Spinal cord (tissue), 10 donors: Measurements from ENCODE around the gene CRY2. TPM values are rescaled to one million over a fixed set of nuclear protein-coding genes. Genes with fewer than 3 reads are reported as not detected.

ENCODE experiments used
- DNase-seq, 6 donors: peaks; one replicate each; pipeline versions ENCODE4 v3.0.0 to v3.0.0-alpha.2; 2013 to 2015; ENCODE audit warnings: low spot score in 6 of 6, low read depth in 4 of 6
- H3K27ac ChIP-seq: one replicate; pipeline ENCODE4 v1.5.1; 2013; ENCODE audit warnings: low read depth, low read length, control low read depth
- H3K27me3 ChIP-seq: one replicate; pipeline ENCODE4 v1.6.1; 2013; ENCODE audit warnings: low read length; ENCODE audit not compliant: control insufficient read depth, insufficient read depth
- H3K36me3 ChIP-seq: one replicate; pipeline ENCODE4 v1.6.1; 2013; ENCODE audit warnings: low read length; ENCODE audit not compliant: control insufficient read depth, insufficient read depth
- H3K4me1 ChIP-seq: one replicate; pipeline ENCODE4 v1.6.1; 2013; ENCODE audit warnings: low read length; ENCODE audit not compliant: control insufficient read depth, insufficient read depth
- H3K4me3 ChIP-seq: one replicate; pipeline ENCODE4 v1.5.1; 2013; ENCODE audit warnings: low read depth, low read length, control low read depth
- H3K9me3 ChIP-seq: one replicate; pipeline ENCODE4 v1.6.1; 2013; ENCODE audit warnings: low read length; ENCODE audit not compliant: control insufficient read depth, insufficient read depth
- WGBS: methylation state at CpG from one replicate; pipeline ENCODE4 v1.1.5; 2013; ENCODE audit warnings: missing lambda C conversion rate; ENCODE audit not compliant: insufficient coverage; 5-methylcytosine and 5-hydroxymethylcytosine counted together
- long read RNA-seq, 4 donors: transcript quantifications; one replicate each; lab custom pipeline, GENCODE V29; 2026
- polyA plus RNA-seq, 2 donors: library from polyadenylated mRNA; unstranded; fragments of 120-200 nt; gene quantifications; one replicate each; pipeline ENCODE4 v1.2.1, GENCODE V29; 2013; ENCODE audit not compliant: insufficient read length in 2 of 2
- total RNA-seq, 2 donors: library from RNA; depleted of rRNA in 1 of 2; stranded (reverse); fragments of 120-200 nt in 1 of 2; fragments of >200 nt in 1 of 2; gene quantifications; one replicate each; pipeline versions ENCODE4 v1.2.3 to v1.2.4, GENCODE V29; 2013 to 2014
- donor health status: healthy.

CRY2 gene
- total RNA-seq (10 to 100 TPM; 41.6 to 41.8 TPM), polyA plus RNA-seq (10 to 100 TPM; 38.9 to 45.2 TPM)
- long read RNA-seq, donor 1, full-length matches to known transcripts: 6 of 6 reads
- long read RNA-seq, donor 1, partial matches to known transcripts: 0 of 6 reads
- long read RNA-seq, donor 1, other reads (novel, unspliced or antisense): 0 of 6 reads
- long read RNA-seq, donor 2, full-length matches to known transcripts: 2 of 2 reads
- long read RNA-seq, donor 2, partial matches to known transcripts: 0 of 2 reads
- long read RNA-seq, donor 2, other reads (novel, unspliced or antisense): 0 of 2 reads
- long read RNA-seq, donor 3, full-length matches to known transcripts: 3 of 3 reads
- long read RNA-seq, donor 3, partial matches to known transcripts: 0 of 3 reads
- long read RNA-seq, donor 3, other reads (novel, unspliced or antisense): 0 of 3 reads
- long read RNA-seq, donor 4, full-length matches to known transcripts: 2 of 2 reads
- long read RNA-seq, donor 4, partial matches to known transcripts: 0 of 2 reads
- long read RNA-seq, donor 4, other reads (novel, unspliced or antisense): 0 of 2 reads

GRCh38 chr11:45846974-45847910 lies at the start of gene CRY2:
CRY2 (plus strand) TSS chr11:45847475; CDS start chr11:45847491, 16 bp downstream.
- peak within 1 kb of the TSS; percentile 95 for H3K27ac ChIP-seq
- peaks cover 24% of the 10 kb centered on the region for H3K4me1 ChIP-seq
- no peaks in the 10 kb centered on the region for H3K9me3 ChIP-seq
- peak within 1 kb of the TSS; percentile 97 for H3K4me3 ChIP-seq
- no peaks in the 10 kb centered on the region for H3K36me3 ChIP-seq
- peak; percentile 96 to 99 (median 99) for DNase-seq
- no peaks in the 10 kb centered on the region for H3K27me3 ChIP-seq
- WGBS: under 1% methylated on average over 74 of the region's 75 CpGs

GRCh38 chr11:45798793-45799441 lies 48.4 kb upstream of the CRY2 start:
- no peaks in the 10 kb centered on the region for H3K36me3 ChIP-seq
- DNase-seq: no peak
- WGBS: 87% methylated on average over 10 of the region's 10 CpGs

GRCh38 chr11:45799562-45799961 lies 47.7 kb upstream of the CRY2 start:
- DNase-seq: no peak
- no CpG with 5 or more reads among the region's 3 CpGs for WGBS
- peaks cover 8% of the 10 kb centered on the region for H3K4me1 ChIP-seq
- no peak overlapping the region for H3K27ac ChIP-seq
- no peak overlapping the region for H3K4me3 ChIP-seq
- H3K9me3 ChIP-seq: no peaks in the 10 kb centered on the region
- H3K36me3 ChIP-seq: no peaks in the 10 kb centered on the region
- no peaks in the 10 kb centered on the region for H3K27me3 ChIP-seq

More at GRCh38 chr11:45798793-45799441, 48.4 kb upstream of the CRY2 start:
- Histone ChIP-seq H3K9me3 (no peaks in the 10 kb centered on the region), H3K4me1 (peaks cover 3% of the 10 kb centered on the region), H3K27me3 (no peaks in the 10 kb centered on the region), H3K4me3 (no peak overlapping the region), H3K27ac (no peak overlapping the region)

DNA sequence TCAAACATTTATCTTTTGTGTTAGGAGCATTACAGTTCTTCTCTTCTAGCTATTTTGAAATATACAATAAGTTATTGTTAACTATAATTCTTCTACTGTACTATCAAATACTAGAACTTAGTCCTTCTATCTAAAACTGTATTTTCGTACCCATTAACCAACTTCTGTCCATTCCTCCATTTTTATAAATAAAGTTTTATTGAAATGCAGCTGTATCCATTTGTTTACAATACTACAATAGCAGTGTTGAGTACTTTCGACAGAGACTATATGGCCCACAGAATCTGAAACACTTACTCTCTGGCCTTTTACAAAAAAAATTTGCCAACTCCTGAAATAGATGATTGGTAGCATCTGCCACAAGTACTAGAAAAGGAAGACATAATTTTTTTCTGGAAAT lies 47.0 kb upstream of the CRY2 start:
- Histone ChIP-seq H3K27me3 (no peaks in the 10 kb centered on the region), H3K4me3 (no peak overlapping the region), H3K36me3 (no peaks in the 10 kb centered on the region), H3K4me1 (peaks cover 11% of the 10 kb centered on the region), H3K9me3 (no peaks in the 10 kb centered on the region), H3K27ac (no peak overlapping the region)
- no CpG with 5 or more reads among the region's 2 CpGs for WGBS
- DNase-seq: no peak

DNA sequence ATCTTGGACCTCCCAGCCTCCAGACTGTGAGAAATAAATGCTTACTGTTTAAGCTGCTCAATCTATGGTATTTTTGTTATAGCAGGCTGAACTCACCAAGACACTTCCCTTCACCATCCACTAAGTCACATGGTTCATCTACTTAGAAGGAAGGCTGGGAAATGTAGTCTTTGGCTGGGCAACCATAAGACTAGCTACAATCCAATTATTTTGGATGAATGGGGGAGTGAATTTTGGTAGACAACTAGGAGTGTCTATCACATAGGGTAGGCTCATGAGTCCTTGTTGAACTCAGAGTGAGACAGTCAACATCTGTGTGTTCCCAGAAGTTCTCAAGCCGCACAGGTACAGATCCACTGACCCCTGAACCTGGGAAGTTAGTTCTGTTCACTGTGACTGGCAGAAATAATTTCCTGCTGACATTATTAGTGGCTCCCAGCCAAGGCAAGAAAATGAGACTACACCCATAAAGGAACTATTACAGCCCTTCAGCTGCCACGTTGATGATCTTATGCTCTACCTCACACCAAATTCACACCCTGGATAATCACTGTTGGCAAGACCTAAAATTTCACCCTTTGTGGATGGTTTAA lies 45.5 kb upstream of the CRY2 start:
- Histone ChIP-seq H3K4me1 (peaks cover 24% of the 10 kb centered on the region), H3K27me3 (no peaks in the 10 kb centered on the region), H3K27ac (no peak overlapping the region), H3K4me3 (no peak overlapping the region), H3K9me3 (no peaks in the 10 kb centered on the region), H3K36me3 (no peaks in the 10 kb centered on the region)
- no peak for DNase-seq
- WGBS: 74% methylated on average over 2 of the region's 2 CpGs

DNA sequence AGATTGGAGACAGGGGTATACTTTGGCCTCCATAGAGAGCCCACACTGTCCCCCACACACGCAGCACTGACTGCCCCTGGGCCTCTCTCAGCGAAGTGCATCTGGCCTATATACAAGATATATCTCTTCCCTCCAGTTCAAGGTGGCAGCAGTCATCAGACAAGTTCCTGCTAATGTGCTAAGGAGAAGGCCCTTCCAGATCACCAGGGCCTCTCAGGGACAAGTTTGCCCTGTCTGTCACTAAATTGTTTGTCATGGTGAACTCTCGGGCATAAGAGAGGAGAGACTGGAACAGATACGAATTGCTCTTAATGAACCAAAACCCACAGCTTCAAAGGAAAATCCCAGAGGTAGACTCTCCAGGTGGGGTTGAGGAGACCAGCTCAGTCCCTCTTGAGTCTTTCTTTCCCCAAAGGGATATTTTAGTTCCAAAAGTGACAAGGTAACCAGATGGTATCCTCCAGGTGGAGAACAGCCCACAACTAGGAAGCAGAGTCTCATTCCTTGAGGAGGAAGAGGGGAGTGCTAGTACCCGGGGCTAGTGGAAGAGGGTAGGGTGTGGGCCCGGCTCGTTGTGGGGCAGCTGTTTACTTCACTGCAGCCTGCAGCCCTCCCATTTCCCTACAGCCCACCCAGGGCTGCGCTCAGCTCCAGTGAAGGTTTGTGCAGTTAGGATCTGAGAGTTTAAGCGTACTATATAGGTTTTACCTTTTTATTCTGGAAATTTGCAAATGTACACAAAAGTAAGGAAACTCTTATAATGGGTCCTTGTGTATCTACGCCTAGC lies 44.6 kb upstream of the CRY2 start:
- H3K9me3 ChIP-seq: no peaks in the 10 kb centered on the region
- 94% methylated on average over 2 of the region's 10 CpGs for WGBS
- no peak overlapping the region for H3K4me3 ChIP-seq
- peaks cover 3% of the 10 kb centered on the region for H3K36me3 ChIP-seq
- H3K27me3 ChIP-seq: no peaks in the 10 kb centered on the region
- DNase-seq: no peak
- no peak overlapping the region for H3K27ac ChIP-seq
- H3K4me1 ChIP-seq: peaks cover 33% of the 10 kb centered on the region

DNA sequence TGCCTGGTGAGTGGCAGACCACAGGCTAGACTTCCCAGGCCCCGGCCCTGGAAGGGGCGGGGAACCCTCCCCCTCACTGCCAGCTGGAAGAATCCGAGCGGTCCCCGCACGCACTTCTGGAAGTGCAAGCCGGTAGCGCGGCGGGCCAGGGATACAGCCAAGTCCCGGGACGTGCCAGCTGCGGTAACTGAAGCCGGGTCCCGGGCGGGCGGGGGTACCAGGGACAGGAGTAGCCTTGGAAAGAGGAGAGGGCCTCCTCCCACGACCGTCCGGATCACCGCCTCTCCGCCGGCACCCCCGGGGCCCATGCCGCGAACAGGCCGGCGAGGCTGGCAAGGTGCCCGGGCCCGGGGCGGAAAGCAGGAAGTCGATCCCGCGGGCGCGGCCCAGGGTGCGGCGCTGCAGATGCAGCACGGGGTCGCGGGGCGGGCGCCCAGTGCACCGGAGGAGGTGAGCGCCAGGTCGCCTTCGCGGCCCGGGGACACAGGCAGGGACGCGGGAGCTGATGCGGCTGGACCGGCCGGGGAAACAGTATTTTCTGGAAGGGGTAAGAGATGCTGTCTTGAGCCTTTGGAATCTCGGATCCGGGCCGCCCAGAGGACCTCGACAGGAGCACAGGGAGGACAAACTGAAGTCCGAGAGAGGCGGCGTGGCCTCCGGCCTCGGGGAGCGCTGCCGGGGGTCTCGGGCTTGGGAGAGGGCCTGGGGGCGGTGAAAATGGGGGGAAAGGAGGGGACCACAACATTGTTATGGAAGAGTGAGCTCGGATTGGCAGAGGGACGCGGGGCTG lies 43.1 kb upstream of the CRY2 start:
- Histone ChIP-seq H3K27me3 (no peaks in the 10 kb centered on the region), H3K9me3 (no peaks in the 10 kb centered on the region), H3K36me3 (peaks cover 14% of the 10 kb centered on the region), H3K27ac (peak overlapping the region; percentile 87), H3K4me1 (peaks cover 36% of the 10 kb centered on the region), H3K4me3 (peak overlapping the region; percentile 96)
- peak in 5 of 6 donors; percentile 15 to 81 (median 41) for DNase-seq
- WGBS: under 1% methylated on average over 68 of the region's 70 CpGs

GRCh38 chr11:45804761-45805304 lies 42.4 kb upstream of the CRY2 start, which contains the start of gene SLC35C1:
SLC35C1 (plus strand) TSS chr11:45805149; CDS start chr11:45805802, 653 bp downstream.
- H3K36me3 ChIP-seq: peaks cover 20% of the 10 kb centered on the region
- peak; percentile 70 to 98 (median 91) for DNase-seq
- under 1% methylated on average over 48 of the region's 49 CpGs for WGBS
- peak within 1 kb of the TSS; percentile 96 for H3K4me3 ChIP-seq
- peak within 1 kb of the TSS; percentile 87 for H3K27ac ChIP-seq
- no peaks in the 10 kb centered on the region for H3K27me3 ChIP-seq
- H3K4me1 ChIP-seq: peaks cover 36% of the 10 kb centered on the region
- H3K9me3 ChIP-seq: no peaks in the 10 kb centered on the region
